Psoas muscle (tissue), 8 donors: Measurements from ENCODE around the gene CPD. TPM values are rescaled to one million over a fixed set of nuclear protein-coding genes. Genes with fewer than 3 reads are reported as not detected.

Experiments
- ATAC-seq, 4 donors: fragments of 200-7000 bp; cut with Tn5 transposase; one replicate each; pipeline ENCODE4 v1.9.1; 2020; ENCODE audit warnings: moderate library complexity in 3 of 4, mild to moderate bottlenecking in 2 of 4
- DNase-seq, 2 donors: peaks; one replicate each; pipeline ENCODE4 v3.0.0-alpha.2; 2020
- H3K27ac ChIP-seq: fragments of 200-600 bp; one replicate; pipeline ENCODE4 v1.8.0; 2022
- H3K27me3 ChIP-seq, 3 donors: fragments of 200-600 bp in 1 of 3; one replicate each; pipeline versions ENCODE4 v1.6.1 to v1.8.0; 2013 to 2022; ENCODE audit warnings: low read length in 2 of 3, mild to moderate bottlenecking in 2 of 3, moderate library complexity in 1 of 3; ENCODE audit not compliant: insufficient read depth in 3 of 3
- H3K36me3 ChIP-seq, 2 donors: fragments of 200-600 bp in 1 of 2; one replicate each; pipeline versions ENCODE4 v1.6.1 to v1.8.0; 2013 to 2022; ENCODE audit warnings: low read depth in 1 of 2, mild to moderate bottlenecking in 1 of 2, moderate library complexity in 1 of 2; ENCODE audit not compliant: insufficient read depth in 1 of 2
- H3K4me1 ChIP-seq: fragments of 200-600 bp; one replicate; pipeline ENCODE4 v1.8.0; 2022
- H3K4me3 ChIP-seq: fragments of 200-600 bp; one replicate; pipeline ENCODE4 v1.8.0; 2022; ENCODE audit warnings: mild to moderate bottlenecking
- H3K9me3 ChIP-seq: fragments of 200-600 bp; one replicate; pipeline ENCODE4 v1.8.0; 2022
- CTCF ChIP-seq: fragments of 200-600 bp; IDR thresholded peaks from one replicate; pipeline ENCODE4 v1.8.0; 2022; ENCODE audit warnings: antibody characterized with exemption
- WGBS, 3 donors: extraction: QIAGEN DNeasy Blood & Tissue Kit; methylation state at CpG; one replicate each; pipeline versions ENCODE4 v1.1.6 to v1.1.7; 2013; 5-methylcytosine and 5-hydroxymethylcytosine counted together
- intact Hi-C, 2 donors: fragments of 100-400 bp; cut with DNase I; formaldehyde crosslinking; loops; one replicate each; pipeline versions ENCODE4 v1.11.0 to v1.14.2; 2022
- polyA plus RNA-seq, 3 donors: library from polyadenylated mRNA; stranded (reverse); fragments of 200-250 nt; gene quantifications; one replicate each; pipeline ENCODE4 v1.2.3, GENCODE V29; 2013
- total RNA-seq, 4 donors: library from RNA; stranded (reverse); fragmentation: NEBNext Ultra II Directional in 2 of 4; extraction: Animal tissue kit (Norgen Biotek cat#: 25700) in 2 of 4; gene quantifications; one replicate each; pipeline versions ENCODE4 v1.2.1 to v1.2.4, GENCODE V29; 2021 to 2023
- donor health status: healthy with polysubstance abuse.
- donor health status: DM: no; HTN: no; CAD: no; lungs with moderate emphysema.
- donor health status: Bipolar disorder and iron deficiency.
- donor health status: healthy.
- donor health status: DM: yes; HTN: yes; CAD: no.
- donor health status: DM: no; HTN: no; CAD: no.
- donor health status: DM: no; HTN: no; CAD: no.
- donor health status: DM: yes; HTN: yes; CAD: no.

CPD gene
- total and polyA plus RNA-seq, 7 donors: 5.6 to 29.3 (median 18.6) TPM

- 77 to 84% (median 81%) methylated on average over 5 to 6 of the region's 6 CpGs for WGBS, 3 donors
- Histone ChIP-seq H3K27me3 (no peaks in the 10 kb centered on the region), H3K36me3 (peaks cover 0 to 21% of the 10 kb centered on the region in 2 donors), H3K9me3 (no peaks in the 10 kb centered on the region), H3K27ac (no peak overlapping the region), H3K4me3 (no peak overlapping the region), H3K4me1 (peaks cover 16% of the 10 kb centered on the region)
- no peak for DNase-seq
- TF ChIP-seq CTCF: no peak
- intact Hi-C loops: no loop called here
- no peak for ATAC-seq
These were observed 15.5 kb downstream of the CPD start for GRCh38 chr17:30393911-30394867.

- Histone ChIP-seq H3K9me3 (no peaks in the 10 kb centered on the region), H3K27me3 (no peaks in the 10 kb centered on the region), H3K36me3 (peaks cover 0 to 15% of the 10 kb centered on the region in 2 donors), H3K4me1 (peaks cover 16% of the 10 kb centered on the region), H3K4me3 (no peak overlapping the region), H3K27ac (no peak overlapping the region)
- no peak for DNase-seq
- no peak for ATAC-seq
- TF ChIP-seq CTCF: no peak
- intact Hi-C loops: no loop called here
- 26 to 61% (median 42%) methylated on average over 2 of the region's 2 CpGs for WGBS, 3 donors
These were observed 16.8 kb downstream of the CPD start for GRCh38 chr17:30395398-30396022.

- no peak overlapping the region for H3K4me3 ChIP-seq
- H3K27me3 ChIP-seq: no peaks in the 10 kb centered on the region
- no peak overlapping the region for H3K27ac ChIP-seq
- DNase-seq (no peak), ATAC-seq (no peak)
- peaks cover 0 to 11% of the 10 kb centered on the region in 2 donors for H3K36me3 ChIP-seq
- H3K4me1 ChIP-seq: peaks cover 16% of the 10 kb centered on the region
- H3K9me3 ChIP-seq: no peaks in the 10 kb centered on the region
- intact Hi-C loops: no loop called here
- WGBS, 3 donors: 82 to 83% (median 83%) methylated on average over 1 of the region's 1 CpG
- TF ChIP-seq CTCF: no peak
These were observed 17.4 kb downstream of the CPD start for GRCh38 chr17:30396129-30396528.

- intact Hi-C loops: no loop called here
- Histone ChIP-seq H3K4me3 (no peak overlapping the region), H3K36me3 (peaks cover 0 to 6% of the 10 kb centered on the region in 2 donors), H3K9me3 (no peaks in the 10 kb centered on the region), H3K4me1 (peaks cover 16% of the 10 kb centered on the region), H3K27ac (no peak overlapping the region), H3K27me3 (no peaks in the 10 kb centered on the region)
- DNase-seq (no peak), ATAC-seq (no peak)
- no peak for TF ChIP-seq CTCF
- WGBS, 3 donors: 84 to 90% (median 89%) methylated on average over 4 of the region's 4 CpGs
These were observed 17.9 kb downstream of the CPD start for GRCh38 chr17:30396612-30397011.
